ENCODE data around the gene PPP1R13B. TPM values are rescaled to one million over a fixed set of nuclear protein-coding genes. Genes with fewer than 3 reads are reported as not detected.

Gene PPP1R13B
- total and polyA plus RNA-seq, 11 donors, result 27.5 to 96.2 (median 75.4) TPM

- 55 to 77% (median 71%) methylated on average over 10 to 16 of the region's 16 CpGs for WGBS, 4 donors
- Histone ChIP-seq H3K9me3 (no peaks in the 10 kb centered on the region), H3K27ac (no peak overlapping the region), H3K4me1 (peaks cover 4 to 67% (median 41%) of the 10 kb centered on the region in 12 donors), H3K4me3 (no peak overlapping the region), H3K36me3 (no peaks in the 10 kb centered on the region), H3K27me3 (no peaks in the 10 kb centered on the region)
- no peak for DNase-seq
- ATAC-seq, result no peak
- intact Hi-C loops (cut with DNase I), result loop anchor here in 3 of 10 donors (5.0 to 10.0 kb wide), 4 partner anchors 36 to 154 kb away; partner anchors contain the start of genes BAG5 (in 1 of the 3), COA8 (in 1 of the 3) and KLC1 (in 1 of the 3)
- no peak for TF ChIP-seq POLR2A (IDR thresholded peaks at IDR 0.05)
- TF ChIP-seq CTCF (IDR thresholded peaks at IDR 0.05), result no peak
Measured at GRCh38 chr14:103718572-103718971, 128.8 kb downstream of the PPP1R13B start.

GRCh38 chr14:103716899-103717411 is 130.4 kb downstream of the PPP1R13B start:
- ATAC-seq, result no peak
- H3K27me3 ChIP-seq, result no peaks in the 10 kb centered on the region
- DNase-seq, result no peak
- intact Hi-C loops (cut with DNase I), result loop anchor here in 3 of 10 donors (5.0 to 10.0 kb wide), 4 partner anchors 35 to 152 kb away; partner anchors contain the start of genes BAG5 (in 1 of the 3), COA8 (in 1 of the 3) and KLC1 (in 1 of the 3)
- 79 to 82% (median 81%) methylated on average over 17 of the region's 17 CpGs for whole genome bisulfite sequencing, 4 donors
- H3K4me1 ChIP-seq, result peaks cover 11 to 69% (median 42%) of the 10 kb centered on the region in 12 donors
- no peak overlapping the region for H3K27ac ChIP-seq
- no peaks in the 10 kb centered on the region for H3K36me3 ChIP-seq
- no peak for TF ChIP-seq POLR2A (IDR thresholded peaks at IDR 0.05)
- peak overlapping the region in 11 of 12 donors; percentile 64 to 97 (median 83) for H3K4me3 ChIP-seq
- H3K9me3 ChIP-seq, result no peaks in the 10 kb centered on the region

- Histone ChIP-seq H3K9me3 (no peaks in the 10 kb centered on the region), H3K27me3 (no peaks in the 10 kb centered on the region), H3K4me3 (peak overlapping the region; percentile 64 to 97 (median 82)), H3K36me3 (no peaks in the 10 kb centered on the region), H3K27ac (peak overlapping the region; percentile 71 to 91 (median 84)), H3K4me1 (peaks cover 17 to 69% (median 46%) of the 10 kb centered on the region in 12 donors)
- WGBS, 4 donors, result 3 to 10% (median 4%) methylated on average over 31 to 72 of the region's 72 CpGs
- peak in 3 of 5 donors; percentile 42 to 78 (median 50) for DNase-seq
- TF ChIP-seq POLR2A (IDR thresholded peaks at IDR 0.05), result no peak
- no peak for TF ChIP-seq CTCF (IDR thresholded peaks at IDR 0.05)
- intact Hi-C loops (cut with DNase I), result loop anchor here in 3 of 10 donors (5.0 to 10.0 kb wide), 4 partner anchors 34 to 151 kb away; partner anchors contain the start of genes BAG5 (in 1 of the 3), COA8 (in 1 of the 3) and KLC1 (in 1 of the 3)
- ATAC-seq, result peak in 2 of 4 donors; percentile 0
Measured at GRCh38 chr14:103716091-103716801, 131.1 kb downstream of the PPP1R13B start.

- Histone ChIP-seq H3K4me1 (peaks cover 17 to 73% (median 51%) of the 10 kb centered on the region in 12 donors), H3K27ac (peak within 1 kb of the TSS; percentile 71 to 91 (median 84)), H3K36me3 (no peaks in the 10 kb centered on the region), H3K9me3 (no peaks in the 10 kb centered on the region), H3K27me3 (no peaks in the 10 kb centered on the region), H3K4me3 (peak within 1 kb of the TSS; percentile 64 to 97 (median 82))
- ATAC-seq, result peak; percentile 95 to 98 (median 96)
- TF ChIP-seq POLR2A (IDR thresholded peaks at IDR 0.05) (peak; percentile 70 to 91), CTCF (IDR thresholded peaks at IDR 0.05) (no peak)
- WGBS, 4 donors, result 0 to 1% (median 1%) methylated on average over 55 to 121 of the region's 121 CpGs
- peak; percentile 99 to 100 (median 100) for DNase-seq
- intact Hi-C loops (cut with DNase I), result loop anchor here in 3 of 10 donors (5.0 to 10.0 kb wide), 4 partner anchors 33 to 151 kb away; partner anchors contain the start of genes BAG5 (in 1 of the 3), COA8 (in 1 of the 3) and KLC1 (in 1 of the 3)
Measured at GRCh38 chr14:103715052-103716000, 132.0 kb downstream of the PPP1R13B start, which contains the start of the genes XRCC3 and ZFYVE21. Gene XRCC3, minus strand, starts transcription at chr14:103715451. Its CDS starts 4,364 bp downstream, at chr14:103711087. Gene ZFYVE21, plus strand, starts transcription at chr14:103715810. Its CDS starts 32 bp downstream, at chr14:103715842.

Measured in heart left ventricle (tissue), 16 donors.